Placental epithelial cell (primary cell): ENCODE results near the gene C2orf42. TPM values are rescaled to one million over a fixed set of nuclear protein-coding genes. Genes with fewer than 3 reads are reported as not detected.

ENCODE experiments used
- total RNA-seq: library from RNA; depleted of rRNA; stranded (reverse); fragments of >200 nt; gene quantifications from 2 replicates; pipeline ENCODE4 v1.2.3, GENCODE V29; 2012

Gene C2orf42
- total RNA-seq, result 17.8 and 19.6 TPM in 2 replicates

DNA sequence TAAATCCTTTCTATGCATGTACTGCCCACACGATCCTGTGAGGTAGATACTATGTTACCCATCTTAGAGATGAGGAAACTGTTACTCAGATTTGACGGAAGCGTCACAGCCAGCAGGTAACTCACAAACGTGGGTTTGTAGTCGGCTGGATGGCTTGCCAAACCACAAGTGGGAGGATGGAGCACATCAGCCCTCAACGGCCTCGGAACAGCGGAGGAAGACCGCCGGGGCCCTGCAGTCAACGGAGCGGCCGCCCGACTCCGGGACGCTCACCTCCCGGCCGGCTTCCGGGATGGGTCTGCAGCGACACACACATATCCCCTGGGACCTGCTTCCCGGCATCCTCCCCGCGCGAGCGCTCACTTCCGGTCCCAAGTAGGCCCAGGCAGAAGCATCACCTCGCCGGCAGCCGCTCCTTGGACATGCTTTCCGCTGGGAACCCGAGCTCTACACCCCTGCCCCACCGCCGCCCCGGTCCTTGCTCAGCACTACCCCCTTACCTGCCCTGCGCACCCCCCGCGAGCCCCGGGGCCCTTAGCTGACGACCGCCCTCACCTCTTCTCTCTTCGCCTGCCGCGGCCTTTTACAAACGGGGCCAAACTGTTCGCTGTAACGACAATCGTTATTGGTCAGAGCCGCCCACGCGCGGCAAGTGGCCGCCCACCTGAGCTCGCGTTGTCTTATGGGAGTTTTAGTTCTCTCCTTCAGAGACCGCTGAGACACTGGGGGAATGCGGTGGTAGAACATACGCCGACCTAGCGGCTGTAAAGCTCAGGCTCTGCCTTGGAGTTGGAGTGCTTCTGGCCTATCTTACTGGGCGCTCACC is at the start of gene C2orf42:
Gene C2orf42, minus strand, starts transcription at position 602 of the 826 bp plus-strand sequence. CDS start 9,034 bp downstream, outside the sequence.

Other genes with a start within 250 kb of the C2orf42 start
- 0.33 and 0.79 TPM in 2 replicates for gene ASPRV1, start 229.4 kb downstream of the C2orf42 start, total RNA-seq
- gene PCBP1, start 103.5 kb downstream of the C2orf42 start, total RNA-seq, result 60.1 and 65.2 TPM in 2 replicates
- gene TIA1, start 57.6 kb upstream of the C2orf42 start, total RNA-seq, result 61.4 and 128 TPM in 2 replicates
- 46.7 and 48.5 TPM in 2 replicates for gene PCYOX1, start 67.1 kb upstream of the C2orf42 start, total RNA-seq
- gene SNRPG, start 102.7 kb upstream of the C2orf42 start, total RNA-seq, result 98.5 and 142 TPM in 2 replicates
- 16.5 and 21.5 TPM in 2 replicates for gene FAM136A, start 111.0 kb upstream of the C2orf42 start, total RNA-seq